Fibroblast of pulmonary artery (primary cell): ENCODE results near the gene CBL.

Experiments
- DNase-seq: peaks from one replicate; pipeline ENCODE4 v3.0.0-alpha.2; 2010; ENCODE audit warnings: low read depth
- H3K4me3 ChIP-seq: replicated peaks from 2 replicates; pipeline ENCODE4 v1.5.1; 2011; ENCODE audit warnings: low read depth, mild to moderate bottlenecking, control low read depth, low read length, moderate library complexity
- TF ChIP-seq, protein P1 (sequence below): IDR thresholded peaks from 2 replicates; pipeline ENCODE4 v1.5.1; 2011; ENCODE audit warnings: mild to moderate bottlenecking, control low read depth, low read length, inconsistent platforms; ENCODE audit errors: missing control alignments

Gene CBL

DNA sequence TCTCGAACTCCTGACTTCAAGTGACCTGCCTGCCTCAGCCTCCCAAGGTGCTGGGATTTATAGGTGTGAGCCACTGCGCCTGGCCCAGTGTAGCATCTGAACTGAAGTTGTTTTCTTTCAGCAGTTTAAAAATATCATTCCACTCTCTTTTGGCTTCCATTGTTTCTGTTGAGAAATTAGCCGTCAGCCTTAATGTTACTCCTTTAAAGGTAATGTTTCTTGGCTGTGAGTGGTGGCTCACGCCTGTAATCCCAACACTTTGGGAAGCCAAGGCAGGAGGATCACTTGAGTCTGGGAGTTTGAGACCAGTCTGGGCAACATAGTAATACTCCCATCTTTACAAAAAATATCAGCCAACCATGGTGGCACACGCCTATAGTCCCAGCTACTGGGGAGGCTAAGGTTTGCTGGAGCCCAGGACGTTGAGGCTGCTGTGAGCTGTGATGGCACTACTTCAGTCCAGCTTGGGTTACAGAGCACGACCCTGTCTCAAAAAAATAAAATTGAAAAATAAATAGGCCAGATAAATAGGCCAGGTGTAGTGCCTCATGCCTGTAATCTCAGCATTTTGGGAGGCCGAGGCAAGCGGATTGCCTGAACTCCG lies 84.9 kb downstream of the CBL start:
- H3K4me3 ChIP-seq, result no peak overlapping the region
- no peak for DNase-seq
- TF ChIP-seq, protein P1, sequence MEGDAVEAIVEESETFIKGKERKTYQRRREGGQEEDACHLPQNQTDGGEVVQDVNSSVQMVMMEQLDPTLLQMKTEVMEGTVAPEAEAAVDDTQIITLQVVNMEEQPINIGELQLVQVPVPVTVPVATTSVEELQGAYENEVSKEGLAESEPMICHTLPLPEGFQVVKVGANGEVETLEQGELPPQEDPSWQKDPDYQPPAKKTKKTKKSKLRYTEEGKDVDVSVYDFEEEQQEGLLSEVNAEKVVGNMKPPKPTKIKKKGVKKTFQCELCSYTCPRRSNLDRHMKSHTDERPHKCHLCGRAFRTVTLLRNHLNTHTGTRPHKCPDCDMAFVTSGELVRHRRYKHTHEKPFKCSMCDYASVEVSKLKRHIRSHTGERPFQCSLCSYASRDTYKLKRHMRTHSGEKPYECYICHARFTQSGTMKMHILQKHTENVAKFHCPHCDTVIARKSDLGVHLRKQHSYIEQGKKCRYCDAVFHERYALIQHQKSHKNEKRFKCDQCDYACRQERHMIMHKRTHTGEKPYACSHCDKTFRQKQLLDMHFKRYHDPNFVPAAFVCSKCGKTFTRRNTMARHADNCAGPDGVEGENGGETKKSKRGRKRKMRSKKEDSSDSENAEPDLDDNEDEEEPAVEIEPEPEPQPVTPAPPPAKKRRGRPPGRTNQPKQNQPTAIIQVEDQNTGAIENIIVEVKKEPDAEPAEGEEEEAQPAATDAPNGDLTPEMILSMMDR, result no peak

DNA sequence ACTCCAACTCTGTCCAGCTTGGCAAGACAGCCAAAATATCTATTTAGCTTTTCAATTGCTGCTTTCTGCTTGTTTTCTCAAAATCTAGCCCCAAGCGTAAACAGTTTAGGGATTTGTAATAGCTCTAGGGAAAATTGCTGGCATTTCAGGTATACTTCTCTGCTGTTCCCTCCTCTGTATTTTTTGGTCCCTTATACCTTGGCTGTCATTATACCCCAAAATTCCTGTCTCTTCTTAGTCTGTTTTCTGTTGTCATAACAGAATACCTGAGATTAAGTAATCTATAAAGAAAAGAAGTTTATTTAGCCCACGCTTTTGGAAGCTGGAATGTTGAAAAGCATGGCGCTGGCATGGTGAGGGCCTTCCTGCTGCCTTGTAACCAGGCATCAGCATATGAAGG lies 87.3 kb downstream of the CBL start:
- no peak for DNase-seq
- TF ChIP-seq, protein P1, result no peak

DNA sequence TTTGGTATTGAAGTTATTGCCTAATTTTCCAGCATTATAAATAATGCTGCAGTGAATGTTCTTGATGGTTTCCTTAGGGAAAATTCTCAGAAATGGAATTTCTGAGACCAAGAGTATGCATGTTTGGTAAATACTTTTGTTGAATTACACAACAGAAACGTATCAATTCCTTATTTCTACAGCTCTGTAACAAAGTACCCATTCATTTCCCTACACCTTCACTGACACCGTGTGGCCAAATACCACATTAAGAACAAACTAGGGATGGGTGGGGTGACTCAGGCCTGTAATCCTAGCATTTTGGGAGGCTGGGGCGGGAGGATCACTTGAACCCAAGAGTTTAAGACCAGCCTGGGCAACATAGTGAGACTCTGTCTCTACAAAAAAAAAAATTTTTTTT lies 89.0 kb downstream of the CBL start:
- DNase-seq, result peak; percentile 29
- no peak overlapping the region for H3K4me3 ChIP-seq
- TF ChIP-seq, protein P1, result peak; percentile 3

More for the DNA sequence above, 87.3 kb downstream of the CBL start:
- H3K4me3 ChIP-seq, result no peak overlapping the region

DNA sequence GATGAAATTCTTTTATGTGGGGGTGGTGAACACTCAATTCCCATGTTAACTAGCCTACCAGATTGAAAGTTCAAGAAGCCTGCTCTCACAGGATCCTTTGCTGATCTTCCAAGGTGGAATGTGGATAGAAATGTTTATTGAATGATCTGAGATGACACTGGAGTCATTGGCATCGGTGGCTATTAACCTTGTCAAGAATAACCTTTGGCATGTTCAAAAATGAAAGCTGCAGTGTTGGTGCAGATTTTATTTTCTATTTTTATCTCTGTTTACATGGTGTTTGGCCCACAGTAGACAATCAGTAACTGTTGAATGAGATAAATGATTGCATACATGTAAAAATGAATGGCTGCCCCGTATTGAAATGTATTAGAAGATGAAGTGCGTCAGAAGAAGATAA lies 91.8 kb downstream of the CBL start:
- no peak for DNase-seq
- H3K4me3 ChIP-seq, result no peak overlapping the region
- TF ChIP-seq, protein P1, result no peak

DNA sequence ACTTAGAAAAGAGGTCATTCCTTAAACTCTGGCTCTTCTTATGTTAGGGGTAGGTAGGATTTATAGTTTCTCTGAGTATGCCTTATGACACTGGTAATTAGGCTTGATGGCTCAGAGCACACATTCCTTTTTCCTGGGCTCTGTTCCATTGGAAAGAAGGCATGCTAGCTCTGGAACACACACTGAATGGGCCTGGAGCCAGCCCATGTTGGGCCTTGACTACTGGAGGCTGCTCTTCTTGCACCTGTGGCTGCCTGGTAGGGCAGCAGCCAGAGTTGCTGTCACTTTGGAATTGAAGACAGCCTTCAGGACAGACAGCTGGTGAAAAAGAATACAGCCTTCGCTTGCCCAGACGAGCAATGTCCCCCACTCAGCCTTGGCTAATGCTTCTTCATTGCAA lies 92.6 kb downstream of the CBL start:
- DNase-seq, result no peak
- H3K4me3 ChIP-seq, result no peak overlapping the region
- TF ChIP-seq, protein P1, result no peak

DNA sequence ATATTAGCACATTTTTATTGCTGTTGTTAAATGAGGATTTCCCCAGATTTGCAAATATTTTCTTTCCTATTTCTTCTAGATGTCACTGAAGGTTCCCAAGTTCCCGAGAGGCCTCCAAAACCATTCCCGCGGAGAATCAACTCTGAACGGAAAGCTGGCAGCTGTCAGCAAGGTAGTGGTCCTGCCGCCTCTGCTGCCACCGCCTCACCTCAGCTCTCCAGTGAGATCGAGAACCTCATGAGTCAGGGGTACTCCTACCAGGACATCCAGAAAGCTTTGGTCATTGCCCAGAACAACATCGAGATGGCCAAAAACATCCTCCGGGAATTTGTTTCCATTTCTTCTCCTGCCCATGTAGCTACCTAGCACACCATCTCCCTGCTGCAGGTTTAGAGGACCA lies 93.3 kb downstream of the CBL start:
- TF ChIP-seq, protein P1, result no peak
- no peak for DNase-seq
- no peak overlapping the region for H3K4me3 ChIP-seq

DNA sequence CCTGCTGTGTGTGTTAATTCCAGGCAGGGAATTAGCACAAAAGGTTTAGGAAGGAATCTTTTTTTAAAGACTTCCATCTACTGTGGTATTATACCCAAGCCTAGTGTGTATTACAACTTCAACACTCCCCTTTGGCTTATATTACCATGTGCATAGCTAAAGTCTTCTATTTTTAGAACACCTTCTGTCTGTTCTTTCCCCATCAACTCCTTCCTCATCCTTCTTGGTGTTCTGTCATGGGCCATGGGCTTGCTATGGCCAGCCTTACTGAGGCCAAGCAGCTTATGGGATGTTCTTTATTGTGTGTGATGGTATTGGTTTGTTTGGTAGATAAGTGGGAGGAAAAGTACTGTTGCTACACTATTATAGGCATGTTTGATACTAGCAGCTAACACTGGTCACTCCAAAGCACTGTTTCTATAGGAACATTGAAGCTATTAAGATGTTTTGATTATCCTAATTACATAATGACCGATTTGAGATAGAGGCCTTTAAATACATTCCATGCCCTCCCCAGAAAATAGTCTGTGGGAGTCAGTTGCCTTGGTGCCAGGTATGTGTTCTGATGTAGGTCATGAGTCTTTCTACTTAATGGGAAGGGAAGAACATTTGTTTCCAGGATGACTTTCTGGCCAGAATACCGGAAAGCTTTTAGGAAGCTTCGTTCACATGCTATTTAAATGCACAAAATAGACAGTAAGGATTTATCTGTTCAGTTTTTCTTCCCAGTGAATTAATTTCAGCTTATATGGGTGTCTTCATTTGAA lies 94.2 kb downstream of the CBL start:
- no peak overlapping the region for H3K4me3 ChIP-seq
- TF ChIP-seq, protein P1, result no peak
- no peak for DNase-seq
